LNCAP (cell line): ENCODE results near the gene PHAX.

ENCODE experiments used
- CTCF ChIP-seq: fragments of 450-650 bp; IDR thresholded peaks from 2 replicates; pipeline ENCODE4 v1.5.1; 2017; ENCODE audit warnings: mild to moderate bottlenecking

PHAX gene

DNA sequence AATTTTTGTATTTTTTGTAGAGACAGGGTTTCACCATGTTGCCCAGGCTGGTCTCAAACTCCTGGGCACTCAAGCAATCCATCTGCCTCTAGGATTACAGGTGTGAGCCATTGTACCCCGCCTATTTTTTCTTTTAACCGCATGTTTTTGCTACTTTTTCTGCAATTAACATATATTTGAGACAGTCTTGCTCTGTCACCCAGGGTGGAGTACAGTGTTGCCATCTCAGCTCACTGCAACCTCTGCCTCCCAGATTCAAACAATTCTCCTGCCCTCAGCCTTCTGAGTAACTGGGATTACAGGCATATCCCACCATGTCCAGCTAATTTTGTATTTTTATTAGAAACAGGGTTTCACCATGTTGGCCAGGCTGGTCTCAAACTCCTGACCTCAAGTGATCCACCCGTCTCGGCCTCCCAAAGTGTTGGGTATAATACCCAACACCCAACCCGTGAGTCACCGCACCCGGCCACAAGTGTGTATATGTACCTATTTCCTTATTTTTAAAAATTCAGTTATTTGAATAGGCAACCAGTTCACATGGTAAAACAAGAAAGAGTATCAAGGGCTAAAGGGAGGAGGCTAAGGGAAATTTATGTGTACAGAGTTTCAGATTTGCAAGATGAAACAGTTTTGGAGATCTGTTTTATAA, 13.3 kb downstream of the PHAX start:
- no peak for TF ChIP-seq CTCF

DNA sequence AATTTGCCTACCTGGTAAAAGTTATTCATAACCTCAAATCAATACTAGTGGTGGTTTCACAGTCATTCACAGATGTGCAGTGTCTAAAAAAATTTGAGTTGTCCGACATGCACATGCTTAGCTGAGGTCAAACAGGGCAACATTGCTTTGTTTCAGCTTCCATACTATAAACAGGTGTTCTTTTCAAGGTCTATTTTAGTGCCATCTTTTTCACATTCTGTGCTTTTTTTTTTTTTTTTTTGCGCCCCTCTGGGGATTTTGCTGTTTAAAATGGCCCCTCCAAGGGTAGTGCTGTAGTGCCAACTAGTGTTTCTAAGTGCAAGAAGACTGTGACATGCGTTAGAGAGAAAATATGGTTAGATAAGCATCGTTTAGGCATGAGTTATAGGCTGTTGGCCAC, 14.5 kb downstream of the PHAX start:
- no peak for TF ChIP-seq CTCF

DNA sequence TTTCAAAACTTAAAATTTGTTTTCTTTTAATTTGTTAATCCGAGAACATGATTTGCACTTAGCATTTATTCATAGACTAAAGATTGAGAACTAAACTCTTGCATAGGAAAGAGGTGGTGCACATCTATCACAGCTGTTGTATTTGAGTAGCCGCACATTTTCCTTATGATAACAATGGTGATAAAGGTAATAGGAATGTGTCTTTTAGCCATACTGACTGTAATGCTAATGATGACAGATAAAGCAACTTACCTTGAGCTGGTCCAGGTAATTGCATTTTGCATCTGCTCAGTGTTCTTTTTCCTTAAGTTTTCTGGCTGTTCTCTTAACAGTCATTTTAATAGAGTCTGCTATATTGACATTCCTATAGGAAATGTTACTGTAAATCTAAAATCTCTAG, 19.0 kb downstream of the PHAX start:
- TF ChIP-seq CTCF = no peak

DNA sequence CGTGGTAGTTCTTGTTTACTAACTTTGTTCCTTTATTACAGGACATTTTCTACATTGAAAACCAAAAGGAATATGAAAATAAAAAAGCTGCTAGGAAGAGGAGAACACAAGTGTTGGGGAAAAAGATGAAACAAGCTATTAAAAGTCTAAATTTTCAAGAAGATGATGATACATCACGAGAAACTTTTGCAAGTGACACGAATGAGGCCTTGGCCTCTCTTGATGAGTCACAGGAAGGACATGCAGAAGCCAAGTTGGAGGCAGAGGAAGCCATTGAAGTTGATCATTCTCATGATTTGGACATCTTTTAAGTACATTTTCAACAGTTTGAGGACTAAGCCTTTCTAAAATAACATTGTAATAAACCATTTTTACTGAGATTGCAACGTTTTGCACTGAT, 23.8 kb downstream of the PHAX start:
- TF ChIP-seq CTCF = no peak

GRCh38 chr5:126628102-126628501, 27.4 kb downstream of the PHAX start:
- TF ChIP-seq CTCF = no peak

DNA sequence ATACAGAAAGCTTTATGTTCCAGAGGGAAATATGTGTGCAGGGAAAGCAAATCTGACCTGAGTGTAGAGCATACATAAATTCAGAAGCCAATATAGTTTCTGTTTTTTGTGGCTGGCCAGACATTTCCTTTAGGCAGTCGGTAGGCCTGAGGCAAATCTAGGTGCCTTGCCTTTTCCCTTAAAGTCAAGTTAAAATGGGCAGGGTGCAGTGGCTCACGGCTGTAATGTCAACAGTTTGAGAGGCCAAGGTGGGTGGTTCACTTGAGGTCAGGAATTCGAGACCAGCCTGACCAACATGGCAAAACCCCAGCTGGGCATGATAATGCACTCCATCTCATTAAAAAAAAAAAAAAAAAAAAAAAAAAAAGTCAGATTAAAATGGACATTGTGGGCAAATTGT, 31.2 kb downstream of the PHAX start:
- no peak for TF ChIP-seq CTCF

DNA sequence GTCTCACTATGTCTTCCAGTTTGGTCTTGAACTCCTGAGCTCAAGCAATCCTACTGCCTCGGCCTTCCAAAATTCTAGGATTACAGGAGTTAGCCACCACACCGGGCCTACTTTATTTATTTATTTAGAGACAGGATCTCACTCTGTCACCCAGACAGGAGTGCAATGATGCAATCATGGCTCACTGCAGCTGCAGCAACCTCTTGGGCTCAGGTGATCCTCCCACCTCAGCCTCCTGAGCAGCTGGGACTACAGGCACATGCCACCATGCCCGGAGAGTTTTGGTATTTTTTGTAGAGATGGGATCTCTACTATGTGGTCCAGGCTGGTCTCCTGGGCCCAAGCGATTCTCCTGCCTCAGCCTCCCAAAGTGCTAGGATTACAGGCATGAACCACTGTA, 32.8 kb downstream of the PHAX start:
- no peak for TF ChIP-seq CTCF

DNA sequence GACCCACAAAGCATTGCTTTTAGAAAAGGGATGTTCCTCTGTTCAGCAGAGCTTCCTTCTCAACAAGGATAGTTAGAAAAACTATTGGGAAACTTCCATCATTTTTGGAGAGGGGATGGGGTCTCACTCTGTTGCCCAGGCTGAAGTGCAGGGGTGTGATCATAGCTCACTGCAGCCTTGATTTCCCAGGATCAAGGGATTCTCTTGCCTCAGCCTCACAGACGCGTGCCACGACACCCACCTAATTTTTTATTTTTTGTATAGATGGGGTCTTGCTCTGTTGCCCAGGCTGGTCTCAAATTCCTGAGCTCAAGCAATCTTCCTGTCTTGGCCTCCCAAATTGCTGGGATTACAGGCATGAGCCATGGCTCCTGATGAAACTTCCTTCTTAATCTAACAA, 34.8 kb downstream of the PHAX start:
- no peak for TF ChIP-seq CTCF
